Progenitor cell of endocrine pancreas (in vitro differentiated cells): ENCODE results near the gene FHOD3. TPM values are rescaled to one million over a fixed set of nuclear protein-coding genes. Genes with fewer than 3 reads are reported as not detected.

Source experiments
- DNase-seq: peaks from one replicate; pipeline ENCODE4 v3.0.0; 2021; ENCODE audit warnings: low spot score; ENCODE audit not compliant: unreplicated experiment
- H3K27ac Mint-ChIP-seq: 2 replicates; pipeline ENCODE4 v1.8.0; 2021; ENCODE audit warnings: mild to moderate bottlenecking, moderate library complexity, mixed read lengths
- H3K27me3 Mint-ChIP-seq: 2 replicates; pipeline ENCODE4 v1.8.0; 2021; ENCODE audit warnings: mixed read lengths
- H3K36me3 Mint-ChIP-seq: 2 replicates; pipeline ENCODE4 v1.8.0; 2022; ENCODE audit warnings: mixed read lengths; ENCODE audit not compliant: insufficient read depth
- H3K4me1 Mint-ChIP-seq: 2 replicates; pipeline ENCODE4 v1.8.0; 2021; ENCODE audit warnings: low read depth, mixed read lengths
- H3K4me3 Mint-ChIP-seq: 2 replicates; pipeline ENCODE4 v1.8.0; 2021; ENCODE audit warnings: low read depth, mild to moderate bottlenecking, moderate library complexity, mixed read lengths
- H3K9me3 Mint-ChIP-seq: 2 replicates; pipeline ENCODE4 v1.8.0; 2021; ENCODE audit warnings: low read depth, mixed read lengths
- total RNA-seq: library from RNA; stranded (reverse); gene quantifications from 2 replicates; pipeline ENCODE4 v1.2.1, GENCODE V29; 2021
- TF ChIP-seq, protein P1 (sequence below): fragments of 200-600 bp; sonication (generic); IDR thresholded peaks from one replicate; pipeline ENCODE4 v1.5.0; 2021; ENCODE audit warnings: antibody characterized with exemption, mild to moderate bottlenecking; ENCODE audit not compliant: unreplicated experiment

FHOD3 gene
- total RNA-seq, 1 donor from 2014 or later, result 1.6 TPM

DNA sequence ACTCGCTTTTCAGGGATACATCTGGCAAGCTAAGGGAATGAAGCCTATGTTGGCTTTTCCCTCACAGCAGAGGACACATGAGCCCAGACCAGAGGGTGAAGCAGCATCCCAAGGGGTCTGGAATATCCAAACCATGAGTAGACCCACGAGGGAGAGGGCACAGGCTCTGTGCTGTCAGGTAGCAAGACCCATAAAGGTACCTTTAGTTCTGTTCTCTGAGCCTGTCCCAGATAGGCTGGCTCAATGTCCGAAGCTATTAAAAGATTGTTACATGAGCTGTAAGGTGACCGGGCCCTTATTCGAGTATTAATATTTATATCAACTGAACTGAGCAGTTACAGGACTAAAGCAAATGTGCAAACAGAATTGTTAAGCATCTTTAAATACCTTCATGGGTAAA, 479.1 kb downstream of the FHOD3 start:
- Mint-ChIP-seq H3K36me3 (no peaks in the 10 kb centered on the region), H3K4me3 (no peak overlapping the region), H3K4me1 (peaks cover 8% of the 10 kb centered on the region), H3K9me3 (no peaks in the 10 kb centered on the region), H3K27ac (no peak overlapping the region), H3K27me3 (peaks cover 5% of the 10 kb centered on the region)
- TF ChIP-seq, protein P1, sequence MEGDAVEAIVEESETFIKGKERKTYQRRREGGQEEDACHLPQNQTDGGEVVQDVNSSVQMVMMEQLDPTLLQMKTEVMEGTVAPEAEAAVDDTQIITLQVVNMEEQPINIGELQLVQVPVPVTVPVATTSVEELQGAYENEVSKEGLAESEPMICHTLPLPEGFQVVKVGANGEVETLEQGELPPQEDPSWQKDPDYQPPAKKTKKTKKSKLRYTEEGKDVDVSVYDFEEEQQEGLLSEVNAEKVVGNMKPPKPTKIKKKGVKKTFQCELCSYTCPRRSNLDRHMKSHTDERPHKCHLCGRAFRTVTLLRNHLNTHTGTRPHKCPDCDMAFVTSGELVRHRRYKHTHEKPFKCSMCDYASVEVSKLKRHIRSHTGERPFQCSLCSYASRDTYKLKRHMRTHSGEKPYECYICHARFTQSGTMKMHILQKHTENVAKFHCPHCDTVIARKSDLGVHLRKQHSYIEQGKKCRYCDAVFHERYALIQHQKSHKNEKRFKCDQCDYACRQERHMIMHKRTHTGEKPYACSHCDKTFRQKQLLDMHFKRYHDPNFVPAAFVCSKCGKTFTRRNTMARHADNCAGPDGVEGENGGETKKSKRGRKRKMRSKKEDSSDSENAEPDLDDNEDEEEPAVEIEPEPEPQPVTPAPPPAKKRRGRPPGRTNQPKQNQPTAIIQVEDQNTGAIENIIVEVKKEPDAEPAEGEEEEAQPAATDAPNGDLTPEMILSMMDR, result no peak
- no peak for DNase-seq

DNA sequence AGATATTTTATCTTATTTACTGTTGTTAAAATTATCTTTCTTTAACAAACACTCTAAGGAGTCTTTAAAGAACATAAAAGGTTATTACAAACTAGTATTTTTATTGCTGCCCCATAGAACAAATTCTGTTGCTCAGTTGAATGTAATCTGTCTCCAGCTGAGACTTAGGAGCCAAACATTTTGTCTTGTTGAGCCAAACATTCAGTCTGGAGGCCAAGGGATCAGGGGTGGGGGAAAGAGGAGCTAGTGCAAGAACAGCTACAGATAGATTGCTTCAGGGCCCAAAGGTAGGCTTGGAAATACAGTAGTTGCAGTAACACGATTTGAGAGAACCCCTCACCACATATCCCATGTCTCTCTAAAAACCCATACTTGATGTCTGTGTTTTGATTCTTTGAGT, 480.1 kb downstream of the FHOD3 start:
- Mint-ChIP-seq H3K9me3 (no peaks in the 10 kb centered on the region), H3K27ac (no peak overlapping the region), H3K36me3 (no peaks in the 10 kb centered on the region), H3K27me3 (peaks cover 5% of the 10 kb centered on the region), H3K4me1 (peaks cover 4% of the 10 kb centered on the region), H3K4me3 (no peak overlapping the region)
- TF ChIP-seq, protein P1, result no peak
- DNase-seq, result no peak

DNA sequence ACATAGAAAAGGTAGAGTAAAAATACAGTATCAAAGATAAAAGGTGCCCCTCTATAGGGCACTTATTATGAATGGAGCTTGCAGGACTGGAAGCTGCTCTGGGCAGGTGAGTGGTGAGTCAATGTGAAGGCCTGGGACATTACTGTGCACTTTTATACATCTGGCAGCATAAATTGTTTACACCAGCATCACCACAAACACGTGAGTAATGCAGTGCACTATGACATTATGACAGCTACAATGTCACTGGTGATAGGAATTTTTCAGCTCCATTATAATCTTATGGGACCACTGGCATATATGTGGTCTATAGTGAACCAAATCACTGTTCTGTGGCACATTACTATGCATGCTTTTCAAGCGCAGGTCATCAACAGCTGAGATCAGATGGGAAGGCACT, 483.2 kb downstream of the FHOD3 start:
- no peaks in the 10 kb centered on the region for H3K9me3 Mint-ChIP-seq

DNA sequence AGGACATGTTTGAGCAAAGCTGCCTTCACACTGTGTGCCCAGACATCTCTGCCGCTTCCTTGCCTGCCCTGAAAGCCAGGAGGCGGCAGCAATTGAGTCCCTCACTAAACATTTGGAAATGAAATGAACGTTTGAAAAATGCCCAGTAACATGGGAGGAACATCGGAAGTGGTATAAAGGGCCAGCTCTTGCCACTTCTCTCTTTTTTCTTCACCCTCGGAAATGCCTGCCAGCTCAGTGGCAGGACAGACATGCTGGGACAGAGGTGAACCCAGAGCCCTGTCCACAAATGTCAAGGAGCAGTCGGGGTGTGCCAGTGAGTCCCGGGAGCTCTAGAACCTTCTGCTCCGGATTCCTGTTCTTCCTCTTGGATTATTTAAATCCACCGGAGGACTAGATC, 485.2 kb downstream of the FHOD3 start:
- Mint-ChIP-seq H3K27ac (no peak overlapping the region), H3K36me3 (peaks cover 5% of the 10 kb centered on the region), H3K4me3 (no peak overlapping the region)

More for the DNA sequence above, 483.2 kb downstream of the FHOD3 start:
- Mint-ChIP-seq H3K4me3 (no peak overlapping the region), H3K27ac (no peak overlapping the region), H3K36me3 (peaks cover 2% of the 10 kb centered on the region), H3K27me3 (peaks cover under 1% of the 10 kb centered on the region), H3K4me1 (peaks cover 2% of the 10 kb centered on the region)
- TF ChIP-seq, protein P1, result no peak
- DNase-seq, result no peak

DNA sequence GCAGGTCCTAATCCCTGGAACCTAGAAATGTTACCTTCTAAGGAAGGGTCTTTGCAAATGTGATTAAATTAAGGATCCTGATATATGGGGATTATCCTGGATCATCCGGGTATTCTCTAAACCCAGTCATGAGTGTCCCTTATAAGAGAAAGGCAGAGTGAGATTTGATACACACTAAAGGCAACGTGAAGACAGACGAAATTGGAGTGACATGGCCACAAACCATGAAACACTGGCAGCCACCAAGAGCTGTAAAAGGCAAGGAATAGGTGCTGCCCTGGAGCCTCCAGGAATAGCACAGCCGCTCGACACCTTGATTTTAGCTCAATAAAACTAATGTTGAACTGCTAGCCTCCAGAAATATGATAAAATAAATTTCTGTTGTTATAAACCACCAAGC, 486.3 kb downstream of the FHOD3 start:
- Mint-ChIP-seq H3K27ac (no peak overlapping the region), H3K4me3 (no peak overlapping the region), H3K4me1 (no peaks in the 10 kb centered on the region), H3K27me3 (no peaks in the 10 kb centered on the region), H3K9me3 (no peaks in the 10 kb centered on the region), H3K36me3 (peaks cover 5% of the 10 kb centered on the region)
- TF ChIP-seq, protein P1, result no peak
- no peak for DNase-seq

More for the DNA sequence above, 485.2 kb downstream of the FHOD3 start:
- DNase-seq, result no peak
- no peaks in the 10 kb centered on the region for H3K9me3 Mint-ChIP-seq
- H3K4me1 Mint-ChIP-seq, result no peaks in the 10 kb centered on the region
- H3K27me3 Mint-ChIP-seq, result no peaks in the 10 kb centered on the region
- TF ChIP-seq, protein P1, result no peak
